Epidermal melanocyte (primary cell): ENCODE results near the gene MGAT2.
"Not testable (repeated sequence)": the region's sequence is repeated elsewhere in the genome, so short reads cannot be mapped to it uniquely, and the experiment has no call there.

Experiments
- DNase-seq: peaks from one replicate; pipeline ENCODE4 v3.0.0; 2011; ENCODE audit warnings: low spot score; ENCODE audit not compliant: insufficient read length

The MGAT2 gene

DNA sequence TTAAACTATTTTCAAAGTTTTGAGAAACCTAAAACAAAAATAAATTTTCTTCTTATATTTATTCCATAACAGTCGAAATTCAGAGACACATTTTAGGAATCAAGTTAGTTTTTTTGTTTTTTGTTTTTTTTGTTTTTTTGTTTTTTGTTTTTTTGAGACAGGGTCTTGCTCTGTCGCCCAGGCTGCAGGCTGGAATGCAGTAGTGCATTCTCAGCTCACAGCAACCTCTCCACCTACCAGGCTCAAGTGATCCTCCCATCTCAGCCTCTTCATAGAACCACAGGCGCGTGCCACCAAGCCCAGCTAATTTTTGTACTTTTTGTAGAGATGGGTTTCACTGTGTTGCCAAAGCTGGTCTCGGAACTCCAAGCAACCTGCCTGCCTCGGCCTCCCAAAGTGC, 32.9 kb downstream of the MGAT2 start:
- DNase-seq: no peak

DNA sequence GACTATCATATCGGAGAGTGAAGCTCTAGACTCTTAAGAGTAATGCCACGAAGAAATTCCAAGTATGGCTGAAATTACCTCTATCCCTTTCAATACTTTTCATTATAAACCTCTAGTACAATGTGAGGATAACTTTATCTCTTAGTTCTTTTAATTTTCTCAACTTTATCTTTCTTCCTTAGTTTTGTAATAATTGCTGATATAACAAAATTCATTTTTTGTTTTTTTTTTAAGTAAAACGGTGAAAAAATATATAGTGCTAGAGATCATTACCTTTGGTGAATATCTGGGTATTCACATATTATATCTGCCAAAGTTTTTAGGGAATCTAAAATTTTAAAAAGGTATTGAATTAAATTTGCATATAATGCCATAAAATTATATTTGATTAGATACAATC, 33.9 kb downstream of the MGAT2 start:
- no peak for DNase-seq

DNA sequence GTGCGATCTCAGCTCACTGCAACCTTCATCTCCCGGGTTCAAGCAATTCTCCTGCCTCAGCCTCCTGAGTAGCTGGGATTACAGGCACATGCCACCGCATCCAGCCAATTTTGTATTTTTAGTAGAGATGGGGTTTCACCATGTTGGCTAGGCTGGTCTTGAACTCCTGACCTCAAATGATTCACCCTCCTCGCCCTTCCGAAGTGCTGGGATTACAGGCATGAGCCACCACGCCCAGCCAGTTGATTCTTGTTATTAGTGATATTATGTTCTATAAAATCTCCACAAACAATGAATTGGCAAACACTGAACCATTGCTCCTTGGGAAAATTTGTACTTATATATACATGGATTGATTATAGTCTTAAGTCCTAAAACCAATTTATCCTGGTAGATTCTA, 36.9 kb downstream of the MGAT2 start:
- DNase-seq: not testable (repeated sequence)

DNA sequence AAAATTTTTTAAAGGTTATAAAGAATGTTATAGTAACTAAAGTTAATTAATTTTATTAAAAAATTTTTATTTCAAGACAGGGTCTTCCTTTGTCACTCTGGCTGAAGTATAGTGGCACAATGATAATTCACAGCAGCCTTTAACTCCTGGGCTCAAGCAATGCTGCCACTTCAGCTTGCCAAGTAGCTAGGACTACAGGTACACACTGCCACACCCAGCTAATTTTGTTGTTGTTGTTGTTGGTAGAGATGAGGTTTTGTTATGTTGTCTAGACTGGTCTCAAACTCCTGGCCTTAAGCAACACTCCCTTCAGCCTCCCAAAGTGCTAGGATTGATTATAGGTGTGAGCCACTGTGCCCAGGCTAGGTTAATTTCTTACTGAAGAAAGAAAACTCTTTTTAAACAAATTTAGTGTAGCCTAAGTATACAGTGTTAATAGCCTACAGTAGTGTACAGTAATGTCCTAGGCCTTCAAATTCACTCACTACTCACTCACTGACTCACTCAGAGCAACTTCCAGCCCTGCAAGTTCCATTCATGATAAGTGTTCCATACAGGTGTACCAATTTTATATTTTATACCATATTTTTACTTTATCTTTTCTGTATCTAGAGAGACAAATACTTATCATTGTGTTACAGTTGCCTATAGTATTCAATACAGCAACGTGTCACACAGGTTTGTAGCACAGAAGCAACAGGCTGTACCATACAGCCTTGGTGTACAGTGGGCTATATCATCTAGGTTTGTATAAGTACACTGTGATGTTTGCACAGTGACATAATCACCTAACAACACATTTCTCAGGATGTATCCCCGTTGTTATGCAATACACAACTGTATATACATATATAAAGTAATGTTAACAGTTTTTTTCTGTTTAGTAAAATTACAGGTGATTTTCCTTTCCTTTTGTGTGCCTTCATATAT, 39.2 kb downstream of the MGAT2 start:
- DNase-seq: no peak

DNA sequence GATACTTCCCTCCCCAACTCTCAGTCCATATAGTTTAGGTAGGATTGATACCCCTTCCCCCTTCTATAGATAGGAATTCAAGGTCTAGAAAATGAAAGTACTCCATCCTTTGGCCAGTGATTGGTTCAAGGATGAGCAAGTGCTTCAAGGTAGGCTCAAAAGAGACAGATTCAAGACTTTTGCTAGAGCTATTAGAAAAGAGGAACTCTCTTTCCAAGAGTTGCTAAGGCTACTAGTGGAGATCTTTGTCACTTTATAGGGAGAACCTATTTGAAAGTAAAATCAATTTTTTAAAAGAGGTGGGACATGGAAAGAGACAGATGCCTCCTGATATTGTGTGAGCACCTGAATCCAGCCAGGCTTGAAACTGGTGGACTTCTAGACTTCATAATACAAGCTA, 49.9 kb downstream of the MGAT2 start:
- DNase-seq: no peak
